HepG2 (cell line): ENCODE data around the gene RNPEPL1. TPM values are rescaled to one million over a fixed set of nuclear protein-coding genes. Genes with fewer than 3 reads are reported as not detected.
A peak's percentile ranks its signal among the peaks of the same experiment; 100 is the strongest.

Experiments
- FOXA3 ChIP-seq: IDR thresholded peaks from 2 replicates; pipeline ENCODE4 v1.6.1; 2016; ENCODE audit warnings: missing genetic modification reagents, missing compliant biosample characterization
- GATA4 ChIP-seq: sonication (generic); IDR thresholded peaks from 2 replicates; pipeline ENCODE4 v1.6.1; 2016; ENCODE audit warnings: antibody characterized with exemption, low read depth, borderline replicate concordance
- HNRNPK ChIP-seq: fragments of 200-400 bp; formaldehyde crosslinking; IDR thresholded peaks from 2 replicates; pipeline ENCODE4 v1.6.1; 2018; ENCODE audit warnings: low read length, low read depth, moderate library complexity, mild to moderate bottlenecking; ENCODE audit not compliant: poor library complexity, severe bottlenecking
- KAT8 ChIP-seq: IDR thresholded peaks from 2 replicates; pipeline ENCODE4 v1.6.1; 2016; ENCODE audit warnings: missing genetic modification reagents, missing compliant biosample characterization
- MEF2D ChIP-seq: sonication (generic); formaldehyde crosslinking; IDR thresholded peaks from 2 replicates; pipeline ENCODE4 v1.5.1; 2020; ENCODE audit warnings: mild to moderate bottlenecking, missing genetic modification reagents
- NCOR1 ChIP-seq: fragments of 200-600 bp; sonication (generic); IDR thresholded peaks from 2 replicates; pipeline ENCODE4 v1.7.0; 2017; ENCODE audit warnings: antibody characterized with exemption, low read length, borderline replicate concordance
- PRDM4 ChIP-seq: sonication (generic); formaldehyde crosslinking; IDR thresholded peaks from 2 replicates; pipeline ENCODE4 v1.9.0; 2021; ENCODE audit warnings: missing genetic modification reagents, borderline replicate concordance
- RCOR2 ChIP-seq: IDR thresholded peaks from 2 replicates; pipeline ENCODE4 v1.6.1; 2016; ENCODE audit warnings: missing biosample characterization, missing genetic modification reagents
- SIX1 ChIP-seq: sonication (generic); formaldehyde crosslinking; IDR thresholded peaks from 2 replicates; pipeline ENCODE4 v1.4.0; 2020; ENCODE audit warnings: missing genetic modification reagents, borderline replicate concordance
- SOX13 ChIP-seq, 3 experiments: fragments of 450-650 bp in 1 of 3; sonication (generic) in 1 of 3; formaldehyde crosslinking in 1 of 3; IDR thresholded peaks in 2 of 3; conservative IDR thresholded peaks in 1 of 3; 2 replicates each; pipeline versions ENCODE4 v1.5.0 to v1.6.1; 2016 to 2020; ENCODE audit warnings: antibody characterized with exemption in 1 of 3, mild to moderate bottlenecking in 1 of 3, missing compliant biosample characterization in 1 of 3, missing genetic modification reagents in 1 of 3, moderate library complexity in 1 of 3
- ZFYVE20 ChIP-seq: sonication (generic); formaldehyde crosslinking; IDR thresholded peaks from 2 replicates; pipeline ENCODE4 v1.8.0; 2023; ENCODE audit warnings: low read depth, mild to moderate bottlenecking, moderate library complexity, missing genetic modification reagents, borderline replicate concordance
- ZGPAT ChIP-seq: IDR thresholded peaks from 2 replicates; pipeline ENCODE4 v1.6.1; 2016; ENCODE audit warnings: mild to moderate bottlenecking
- ZNF260 ChIP-seq: sonication (generic); formaldehyde crosslinking; IDR thresholded peaks from 2 replicates; pipeline ENCODE4 v1.4.0; 2020; ENCODE audit warnings: missing genetic modification reagents, low read depth, mild to moderate bottlenecking, borderline replicate concordance
- ZNF75D ChIP-seq: sonication (generic); formaldehyde crosslinking; IDR thresholded peaks from 2 replicates; pipeline ENCODE4 v1.8.1; 2023; ENCODE audit warnings: missing genetic modification reagents, mild to moderate bottlenecking, borderline replicate concordance
- ZNF850 ChIP-seq: sonication (generic); formaldehyde crosslinking; conservative IDR thresholded peaks from 2 replicates; pipeline ENCODE4 v1.9.0; 2021; ENCODE audit warnings: mild to moderate bottlenecking, missing genetic modification reagents
- ZNF878 ChIP-seq: sonication (generic); formaldehyde crosslinking; IDR thresholded peaks from 2 replicates; pipeline ENCODE4 v1.8.1; 2023; ENCODE audit warnings: mild to moderate bottlenecking, missing genetic modification reagents, moderate library complexity
- polyA plus RNA-seq, 8 experiments: library from polyadenylated mRNA; depleted of rRNA in 3 of 8; stranded (reverse) in 7 of 8; unstranded in 1 of 8; fragments of >200 nt; fragmentation: Illumina TruSeq in 4 of 8; extraction: Trizol in 4 of 8; gene quantifications; 2 replicates each; pipeline versions ENCODE4 v1.2.1 to v1.2.3, GENCODE V29; 2011 to 2016; ENCODE audit warnings: low read depth in 4 of 8, missing spikeins in 1 of 8, mixed read lengths in 1 of 8; ENCODE audit not compliant: insufficient read depth in 1 of 8
- total RNA-seq, 5 experiments: library from RNA; depleted of rRNA; stranded (reverse); fragments of >200 nt; fragmentation: Illumina TruSeq; extraction: Trizol; gene quantifications; 2 replicates each; pipeline ENCODE4 v1.2.3, GENCODE V29; 2016; ENCODE audit warnings: low read depth in 1 of 5
- TF ChIP-seq, protein P1 (sequence below): sonication (generic); formaldehyde crosslinking; IDR thresholded peaks from 2 replicates; pipeline ENCODE4 v1.8.1; 2022; ENCODE audit warnings: mild to moderate bottlenecking, missing genetic modification reagents
- TF ChIP-seq, protein P2 (sequence below): sonication (generic); formaldehyde crosslinking; IDR thresholded peaks from 2 replicates; pipeline ENCODE4 v1.5.0; 2020; ENCODE audit warnings: missing genetic modification reagents, mild to moderate bottlenecking, borderline replicate concordance
- TF ChIP-seq, protein P3 (sequence below): sonication (generic); formaldehyde crosslinking; IDR thresholded peaks from 2 replicates; pipeline ENCODE4 v1.5.0; 2020; ENCODE audit warnings: missing genetic modification reagents

RNPEPL1 gene
- total and polyA plus RNA-seq, 2 of the 13 experiments (the other 11 are each of a cell fraction or from before 2014, with no cell fraction given) = 13.0 to 18.0 TPM

- TF ChIP-seq, protein P1, sequence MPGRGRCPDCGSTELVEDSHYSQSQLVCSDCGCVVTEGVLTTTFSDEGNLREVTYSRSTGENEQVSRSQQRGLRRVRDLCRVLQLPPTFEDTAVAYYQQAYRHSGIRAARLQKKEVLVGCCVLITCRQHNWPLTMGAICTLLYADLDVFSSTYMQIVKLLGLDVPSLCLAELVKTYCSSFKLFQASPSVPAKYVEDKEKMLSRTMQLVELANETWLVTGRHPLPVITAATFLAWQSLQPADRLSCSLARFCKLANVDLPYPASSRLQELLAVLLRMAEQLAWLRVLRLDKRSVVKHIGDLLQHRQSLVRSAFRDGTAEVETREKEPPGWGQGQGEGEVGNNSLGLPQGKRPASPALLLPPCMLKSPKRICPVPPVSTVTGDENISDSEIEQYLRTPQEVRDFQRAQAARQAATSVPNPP (CRISPR knock-in tag) = no peak
- peak; percentile 68 for TF ChIP-seq KAT8
- TF ChIP-seq GATA4 = no peak; the same call in 1 of the 2 replicates
- TF ChIP-seq, protein P2, sequence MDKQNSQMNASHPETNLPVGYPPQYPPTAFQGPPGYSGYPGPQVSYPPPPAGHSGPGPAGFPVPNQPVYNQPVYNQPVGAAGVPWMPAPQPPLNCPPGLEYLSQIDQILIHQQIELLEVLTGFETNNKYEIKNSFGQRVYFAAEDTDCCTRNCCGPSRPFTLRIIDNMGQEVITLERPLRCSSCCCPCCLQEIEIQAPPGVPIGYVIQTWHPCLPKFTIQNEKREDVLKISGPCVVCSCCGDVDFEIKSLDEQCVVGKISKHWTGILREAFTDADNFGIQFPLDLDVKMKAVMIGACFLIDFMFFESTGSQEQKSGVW = no peak
- no peak for TF ChIP-seq RCOR2 (CRISPR knock-in tag)
- TF ChIP-seq NCOR1 = no peak
- TF ChIP-seq SIX1 (CRISPR knock-in tag) = no peak
- TF ChIP-seq ZNF75D = no peak
- no peak for TF ChIP-seq SOX13 (IDR thresholded peaks at IDR 0.05)
- TF ChIP-seq SOX13 (CRISPR knock-in tag; conservative IDR thresholded peaks at IDR 0.05 in 1 of 2, IDR thresholded peaks at IDR 0.05 in 1 of 2) = no peak
- TF ChIP-seq, protein P3, sequence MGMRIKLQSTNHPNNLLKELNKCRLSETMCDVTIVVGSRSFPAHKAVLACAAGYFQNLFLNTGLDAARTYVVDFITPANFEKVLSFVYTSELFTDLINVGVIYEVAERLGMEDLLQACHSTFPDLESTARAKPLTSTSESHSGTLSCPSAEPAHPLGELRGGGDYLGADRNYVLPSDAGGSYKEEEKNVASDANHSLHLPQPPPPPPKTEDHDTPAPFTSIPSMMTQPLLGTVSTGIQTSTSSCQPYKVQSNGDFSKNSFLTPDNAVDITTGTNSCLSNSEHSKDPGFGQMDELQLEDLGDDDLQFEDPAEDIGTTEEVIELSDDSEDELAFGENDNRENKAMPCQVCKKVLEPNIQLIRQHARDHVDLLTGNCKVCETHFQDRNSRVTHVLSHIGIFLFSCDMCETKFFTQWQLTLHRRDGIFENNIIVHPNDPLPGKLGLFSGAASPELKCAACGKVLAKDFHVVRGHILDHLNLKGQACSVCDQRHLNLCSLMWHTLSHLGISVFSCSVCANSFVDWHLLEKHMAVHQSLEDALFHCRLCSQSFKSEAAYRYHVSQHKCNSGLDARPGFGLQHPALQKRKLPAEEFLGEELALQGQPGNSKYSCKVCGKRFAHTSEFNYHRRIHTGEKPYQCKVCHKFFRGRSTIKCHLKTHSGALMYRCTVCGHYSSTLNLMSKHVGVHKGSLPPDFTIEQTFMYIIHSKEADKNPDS = 0 out of 2 replicates have a peak, but pooled peaks have one; percentile 40
- 0 out of 2 replicates have a peak, but pooled peaks have one; percentile 46 for TF ChIP-seq ZNF878 (CRISPR knock-in tag)
- no peak for TF ChIP-seq ZNF260 (CRISPR knock-in tag)
- TF ChIP-seq HNRNPK = no peak
- no peak; the same call in none of the 2 replicates for TF ChIP-seq ZGPAT
- TF ChIP-seq MEF2D = no peak
- TF ChIP-seq PRDM4 = no peak
- no peak for TF ChIP-seq ZFYVE20 (CRISPR knock-in tag)
- TF ChIP-seq ZNF850 (CRISPR knock-in tag) = no peak
- TF ChIP-seq FOXA3 (CRISPR knock-in tag) = 0 out of 2 replicates have a peak, but pooled peaks have one; percentile 12
Observed at GRCh38 chr2:240566203-240567136, 1.8 kb upstream of the RNPEPL1 start (continued).
